ENCODE data around the gene DVL1. TPM values are rescaled to one million over a fixed set of nuclear protein-coding genes. Genes with fewer than 3 reads are reported as not detected.

Gene DVL1
- total and polyA plus RNA-seq, 9 of the 15 experiments (the other 6 are each of a cell fraction or from before 2014, with no cell fraction given) = 0.62 to 135 (median 24.3) TPM

- H3K36me3 ChIP-seq (ENCODE audit: control insufficient read depth, insufficient read depth, low read length) = peaks cover 18% of the 10 kb centered on the region; the same call in 1 of the 3 replicates
- H3K4me2 ChIP-seq (ENCODE audit: insufficient read depth, low read length) = no peak overlapping the region
- H3K27me3 ChIP-seq (ENCODE audit: control insufficient read depth in 2 of 2, insufficient read depth in 2 of 2, low read length in 2 of 2) = no peaks in the 10 kb centered on the region
- H3K4me3 ChIP-seq = no peak overlapping the region
- BruUV-seq (replicated peaks) = no TSS peak
- DNase-seq (ENCODE audit: extremely low read depth in 1 of 4, low spot score in 3 of 4) (no peak), ATAC-seq (no peak), FAIRE-seq (peak; percentile 62)
- no peak overlapping the region for H2AFZ ChIP-seq (ENCODE audit: low read depth, low read length)
- 90% methylated on average over 58 of the region's 58 CpGs for WGBS (ENCODE audit: insufficient coverage, low coverage, missing lambda C conversion rate)
- intact Hi-C loops (cut with micrococcal nuclease) (no loop called here), in situ Hi-C loops (cut with MboI) (no loop called here)
- H4K20me1 ChIP-seq (replicated peaks; ENCODE audit: control insufficient read depth, insufficient read depth, low read length) = peaks cover 2% of the 10 kb centered on the region; the same call in 1 of the 2 replicates
- ChIA-PET CTCF (ENCODE audit: low intra/inter-chr PET ratio) (no interaction called here), POLR2A (no interaction called here)
- H3K9me1 ChIP-seq (ENCODE audit: control insufficient read depth, insufficient read depth, low read length) = peaks cover 4% of the 10 kb centered on the region
- peaks cover 6% of the 10 kb centered on the region for H3K9me3 ChIP-seq (replicated peaks; ENCODE audit: control insufficient read depth, insufficient read depth, low read depth, low read length)
- H3K4me1 ChIP-seq (replicated peaks in 1 of 2; ENCODE audit: control insufficient read depth in 2 of 2, insufficient read depth in 2 of 2, low read length in 2 of 2) = peaks cover 6 to 95% of the 10 kb centered on the region in 2 experiments; a peak in 4 of 5 replicates
- H3K79me2 ChIP-seq (ENCODE audit: control insufficient read depth, insufficient read depth, low read length) = peaks cover 19% of the 10 kb centered on the region
- H3K27ac ChIP-seq (ENCODE audit: extremely low read depth, low read depth, low read length) = no peak overlapping the region
- H3K9ac ChIP-seq (ENCODE audit: insufficient read depth in 1 of 2, low read depth in 2 of 2, low read length in 2 of 2) = no peak overlapping the region
- 0 out of 2 replicates have a peak, but pooled peaks have one; percentile 11 for TF ChIP-seq MTA3 (IDR thresholded peaks at IDR 0.05; ENCODE audit: borderline replicate concordance)
- peak; percentile 60; the same call in 1 of the 2 replicates for TF ChIP-seq POLR2A (conservative IDR thresholded peaks at IDR 0.05)
- TF ChIP-seq, protein P1, sequence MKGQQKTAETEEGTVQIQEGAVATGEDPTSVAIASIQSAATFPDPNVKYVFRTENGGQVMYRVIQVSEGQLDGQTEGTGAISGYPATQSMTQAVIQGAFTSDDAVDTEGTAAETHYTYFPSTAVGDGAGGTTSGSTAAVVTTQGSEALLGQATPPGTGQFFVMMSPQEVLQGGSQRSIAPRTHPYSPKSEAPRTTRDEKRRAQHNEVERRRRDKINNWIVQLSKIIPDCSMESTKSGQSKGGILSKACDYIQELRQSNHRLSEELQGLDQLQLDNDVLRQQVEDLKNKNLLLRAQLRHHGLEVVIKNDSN (CRISPR knock-in tag; IDR thresholded peaks at IDR 0.05) = peak; percentile 51
- TF ChIP-seq POLR2G (IDR thresholded peaks at IDR 0.05; ENCODE audit: low read depth, low read length) = peak; percentile 82
- TF ChIP-seq TARDBP (IDR thresholded peaks at IDR 0.05) = peak; percentile 91
- peak; percentile 6 for TF ChIP-seq CHD7 (IDR thresholded peaks at IDR 0.05; ENCODE audit: low read depth, low read length)
- TF ChIP-seq ETS2 (tag; IDR thresholded peaks at IDR 0.05; ENCODE audit: borderline replicate concordance, poor library complexity, severe bottlenecking) = no peak
These were observed 19.7 kb downstream of the DVL1 start for GRCh38 chr1:1329304-1330210.
